GM18519 (cell line): ENCODE measurements around the gene BAZ2A.

Source experiments
- ATAC-seq: cut with Tn5 transposase; IDR thresholded peaks from one replicate; pipeline ENCODE4 v1.9.1; 2021; ENCODE audit warnings: mild to moderate bottlenecking, moderate library complexity; ENCODE audit not compliant: unreplicated experiment, low FRiP score

BAZ2A gene

GRCh38 chr12:56635806-56636674, 5.9 kb upstream of the BAZ2A start:
- ATAC-seq, result peak; percentile 22

- ATAC-seq, result no peak
Observed at GRCh38 chr12:56634837-56635791, 5.0 kb upstream of the BAZ2A start.

- no peak for ATAC-seq
Observed at GRCh38 chr12:56634242-56634836, 4.2 kb upstream of the BAZ2A start.

- no peak for ATAC-seq
Observed at GRCh38 chr12:56633468-56634241, 3.5 kb upstream of the BAZ2A start.

- no peak for ATAC-seq
Observed at GRCh38 chr12:56632701-56633467, 2.8 kb upstream of the BAZ2A start.

- ATAC-seq, result no peak
Observed at GRCh38 chr12:56631790-56632700, 1.9 kb upstream of the BAZ2A start.

GRCh38 chr12:56629459-56630179, 507 bp downstream of the BAZ2A start:
- no peak for ATAC-seq

- no peak for ATAC-seq
Observed at GRCh38 chr12:56628671-56629458, 1.3 kb downstream of the BAZ2A start.

- no peak for ATAC-seq
Observed at GRCh38 chr12:56626701-56627100, 3.4 kb downstream of the BAZ2A start.

- no peak for ATAC-seq
Observed at GRCh38 chr12:56622535-56622934, 7.6 kb downstream of the BAZ2A start.

GRCh38 chr12:56616925-56617324, 13.2 kb downstream of the BAZ2A start:
- ATAC-seq, result no peak

- no peak for ATAC-seq
Observed at GRCh38 chr12:56616244-56616643, 13.9 kb downstream of the BAZ2A start.

- ATAC-seq, result no peak
Observed at GRCh38 chr12:56614627-56615026, 15.5 kb downstream of the BAZ2A start.

GRCh38 chr12:56604355-56604754, 25.8 kb downstream of the BAZ2A start:
- no peak for ATAC-seq

- ATAC-seq, result no peak
Observed at GRCh38 chr12:56602239-56602638, 27.9 kb downstream of the BAZ2A start.

- ATAC-seq, result no peak
Observed at GRCh38 chr12:56601503-56601902, 28.6 kb downstream of the BAZ2A start.

GRCh38 chr12:56600753-56601152, 29.4 kb downstream of the BAZ2A start:
- ATAC-seq, result no peak
